ENCODE results near the gene PDPR.
"Not testable (repeated sequence)": the region's sequence is repeated elsewhere in the genome, so short reads cannot be mapped to it uniquely, and the experiment has no call there.

PDPR gene

GRCh38 chr16:70163596-70163995, 49.5 kb downstream of the PDPR start:
- no peak for DNase-seq

- not testable (repeated sequence) for DNase-seq
Measured at GRCh38 chr16:70166688-70167087, 52.6 kb downstream of the PDPR start.

- DNase-seq: not testable (repeated sequence)
Measured at GRCh38 chr16:70173212-70173837, 59.2 kb downstream of the PDPR start, which contains the start of gene CLEC18C. CLEC18C (plus strand) TSS chr16:70173787; CDS start chr16:70174279, 492 bp downstream.

- DNase-seq: not testable (repeated sequence)
Measured at GRCh38 chr16:70173916-70174315, 59.8 kb downstream of the PDPR start.

- not testable (repeated sequence) for DNase-seq
Measured at GRCh38 chr16:70174387-70174932, 60.3 kb downstream of the PDPR start.

GRCh38 chr16:70187858-70188607, 73.9 kb downstream of the PDPR start:
- DNase-seq: not testable (repeated sequence)

- not testable (repeated sequence) for DNase-seq
Measured at GRCh38 chr16:70188608-70188915, 74.4 kb downstream of the PDPR start.

GRCh38 chr16:70190574-70190973, 76.4 kb downstream of the PDPR start:
- not testable (repeated sequence) for DNase-seq

GRCh38 chr16:70196683-70197300, 82.7 kb downstream of the PDPR start:
- DNase-seq: not testable (repeated sequence)

GRCh38 chr16:70197611-70198010, 83.5 kb downstream of the PDPR start:
- DNase-seq: not testable (repeated sequence)

GRCh38 chr16:70198230-70198629, 84.1 kb downstream of the PDPR start:
- DNase-seq: not testable (repeated sequence)

- not testable (repeated sequence) for DNase-seq
Measured at GRCh38 chr16:70198666-70199065, 84.5 kb downstream of the PDPR start.

- not testable (repeated sequence) for DNase-seq
Measured at GRCh38 chr16:70199170-70199569, 85.0 kb downstream of the PDPR start.

GRCh38 chr16:70200063-70200462, 85.9 kb downstream of the PDPR start:
- not testable (repeated sequence) for DNase-seq

- DNase-seq: not testable (repeated sequence)
Measured at GRCh38 chr16:70203508-70203907, 89.4 kb downstream of the PDPR start.

- not testable (repeated sequence) for DNase-seq
Measured at GRCh38 chr16:70204010-70204409, 89.9 kb downstream of the PDPR start.

GRCh38 chr16:70204668-70205405, 90.7 kb downstream of the PDPR start:
- not testable (repeated sequence) for DNase-seq

- DNase-seq: not testable (repeated sequence)
Measured at GRCh38 chr16:70206382-70206781, 92.2 kb downstream of the PDPR start.
